HG03095 (cell line): ENCODE data around the gene LENG8.
"Not testable (repeated sequence)": the region's sequence is repeated elsewhere in the genome, so short reads cannot be mapped to it uniquely, and the experiment has no call there.

ENCODE experiments used
- ATAC-seq: cut with Tn5 transposase; IDR thresholded peaks from one replicate; pipeline ENCODE4 v1.9.1; 2021; ENCODE audit warnings: moderate library complexity; ENCODE audit not compliant: unreplicated experiment

LENG8 gene

GRCh38 chr19:54460230-54461005, 11.4 kb downstream of the LENG8 start:
- no peak for ATAC-seq

- ATAC-seq, result no peak
These were observed 12.2 kb downstream of the LENG8 start for GRCh38 chr19:54461210-54461609.

GRCh38 chr19:54461613-54462012, 12.6 kb downstream of the LENG8 start:
- ATAC-seq, result no peak

- ATAC-seq, result no peak
These were observed 13.2 kb downstream of the LENG8 start for GRCh38 chr19:54462047-54462654.

- ATAC-seq, result no peak
These were observed 13.9 kb downstream of the LENG8 start for GRCh38 chr19:54462655-54463530.

GRCh38 chr19:54463531-54464043, 14.6 kb downstream of the LENG8 start, which contains the start of gene LENG9:
Gene LENG9 (minus strand): TSS chr19:54463778. CDS start chr19:54463526, 252 bp downstream.
- peak; percentile 48 for ATAC-seq

GRCh38 chr19:54464044-54464629, 15.1 kb downstream of the LENG8 start:
- ATAC-seq, result peak; percentile 36

GRCh38 chr19:54464630-54465425, 15.8 kb downstream of the LENG8 start:
- peak; percentile 41 for ATAC-seq

- ATAC-seq, result no peak
These were observed 16.6 kb downstream of the LENG8 start for GRCh38 chr19:54465426-54466109.

GRCh38 chr19:54466110-54466480, 17.1 kb downstream of the LENG8 start:
- ATAC-seq, result not testable (repeated sequence)

- no peak for ATAC-seq
These were observed 20.5 kb downstream of the LENG8 start for GRCh38 chr19:54469496-54469934.

- no peak for ATAC-seq
These were observed 21.4 kb downstream of the LENG8 start for GRCh38 chr19:54470276-54470887.

GRCh38 chr19:54470991-54471782, 22.2 kb downstream of the LENG8 start:
- ATAC-seq, result no peak

- ATAC-seq, result no peak
These were observed 24.3 kb downstream of the LENG8 start, which contains the start of gene CDC42EP5 for GRCh38 chr19:54473071-54473891. Gene CDC42EP5 (minus strand): TSS chr19:54473296. CDS start chr19:54465547, 7,749 bp downstream.

- no peak for ATAC-seq
These were observed 24.9 kb downstream of the LENG8 start for GRCh38 chr19:54473892-54474372.

GRCh38 chr19:54475706-54476105, 26.7 kb downstream of the LENG8 start:
- no peak for ATAC-seq

- no peak for ATAC-seq
These were observed 28.7 kb downstream of the LENG8 start for GRCh38 chr19:54477650-54478049.
